ENCODE data around the gene OPTC.

DNA sequence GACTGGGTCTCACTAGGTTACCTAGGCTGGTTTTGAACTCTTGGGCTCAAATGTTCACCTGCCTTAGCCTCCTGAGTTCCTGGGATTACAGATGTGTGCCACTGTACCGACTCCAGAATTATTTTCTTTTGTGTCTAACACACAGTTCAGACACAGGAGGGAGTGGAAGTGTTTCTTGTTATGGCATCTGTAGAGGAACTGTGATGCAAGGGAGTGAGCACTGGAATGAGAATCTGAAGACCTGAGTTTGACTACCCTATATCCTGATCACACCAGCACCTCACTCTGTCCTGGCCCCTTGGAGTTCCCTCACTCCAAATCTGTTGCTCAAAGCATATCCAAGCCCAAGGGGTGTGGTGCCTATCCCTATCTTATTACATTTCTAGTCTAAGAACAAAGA lies 15.2 kb downstream of the OPTC start:
- TF ChIP-seq CTCF (IDR thresholded peaks at IDR 0.05), result no peak
- TF ChIP-seq EZH2 (IDR thresholded peaks at IDR 0.05; ENCODE audit: borderline replicate concordance, insufficient read depth, low read depth, low read length, poor library complexity, severe bottlenecking), result no peak

All from B cell (primary cell).